GM21367 (cell line): ENCODE measurements around the gene C3orf85.

Experiments
- ATAC-seq: cut with Tn5 transposase; IDR thresholded peaks from one replicate; pipeline ENCODE4 v1.9.1; 2021; ENCODE audit not compliant: unreplicated experiment

The C3orf85 gene

DNA sequence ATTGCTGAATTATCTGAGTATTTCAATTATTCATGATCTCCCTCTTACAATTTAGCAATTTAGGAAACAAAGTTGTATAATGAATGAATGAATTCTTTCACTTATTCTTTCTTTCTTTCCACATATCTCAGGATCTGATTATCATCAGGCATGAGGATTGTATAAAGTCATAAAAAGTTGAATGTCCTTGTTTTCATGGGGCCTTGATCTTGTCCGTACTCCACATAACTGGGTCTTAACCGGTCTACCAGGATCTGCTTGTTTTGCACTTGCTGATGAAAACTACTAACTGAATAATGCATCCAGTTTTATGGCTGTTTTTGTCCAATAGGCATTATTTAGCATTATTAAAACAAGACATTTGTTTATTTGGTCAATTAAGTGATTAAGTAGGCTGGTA, 12.6 kb downstream of the C3orf85 start:
- ATAC-seq: no peak

DNA sequence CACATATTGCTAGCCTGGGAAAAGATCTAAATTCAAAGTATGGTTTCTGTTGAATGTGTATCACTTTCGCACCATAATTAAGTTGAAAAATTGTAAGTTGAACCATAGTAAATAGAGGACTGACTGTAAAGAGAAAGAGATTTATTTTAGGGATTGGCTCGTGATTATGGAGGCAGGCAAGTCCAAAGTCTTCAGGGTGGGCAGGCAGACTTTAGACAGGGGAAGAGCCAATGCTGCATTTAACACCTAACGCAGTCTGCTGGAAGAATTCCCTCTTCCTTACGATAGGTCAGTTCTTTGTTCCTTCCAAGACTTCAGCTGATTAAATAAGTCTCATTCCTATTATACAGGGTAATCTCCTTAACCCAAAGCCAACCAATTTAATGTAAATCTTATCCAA, 15.8 kb downstream of the C3orf85 start:
- ATAC-seq: no peak

DNA sequence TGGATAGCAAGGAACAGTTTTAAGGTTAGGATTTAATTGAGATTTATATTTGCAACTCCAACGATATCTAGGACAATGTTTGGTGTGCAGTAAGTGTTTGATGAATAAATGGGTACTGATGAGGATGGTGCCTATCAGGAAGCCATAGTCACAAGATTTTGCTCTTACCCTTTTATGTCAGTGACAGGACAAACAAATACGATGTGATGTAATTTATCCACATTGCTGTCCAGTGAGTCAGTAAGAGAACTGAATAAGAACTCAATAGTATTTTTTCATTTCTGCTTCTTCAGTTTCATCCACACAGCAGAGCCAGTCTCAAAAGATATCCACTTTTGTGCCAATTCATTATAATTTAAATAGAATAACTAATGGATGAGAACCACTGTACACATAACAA, 18.5 kb downstream of the C3orf85 start:
- ATAC-seq: no peak

DNA sequence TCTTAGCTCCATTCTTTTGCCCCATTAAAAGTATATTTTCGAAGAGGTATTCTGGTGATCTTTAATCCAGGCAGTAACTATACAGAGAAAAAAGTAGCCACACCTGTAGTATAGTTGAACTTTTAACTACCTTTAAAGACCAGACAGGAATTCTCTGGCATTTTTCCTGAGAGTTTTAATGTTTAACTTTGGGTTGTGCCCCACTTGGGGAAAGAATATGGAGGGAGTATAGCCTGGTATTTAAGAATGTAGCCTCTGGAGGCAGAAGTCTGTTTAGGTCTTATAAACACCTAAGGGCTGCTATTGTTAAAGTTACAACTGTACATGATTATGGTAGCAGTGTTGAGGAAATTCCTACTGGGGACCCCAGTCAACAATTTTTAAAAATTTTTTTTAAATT, 19.3 kb downstream of the C3orf85 start:
- ATAC-seq: no peak

DNA sequence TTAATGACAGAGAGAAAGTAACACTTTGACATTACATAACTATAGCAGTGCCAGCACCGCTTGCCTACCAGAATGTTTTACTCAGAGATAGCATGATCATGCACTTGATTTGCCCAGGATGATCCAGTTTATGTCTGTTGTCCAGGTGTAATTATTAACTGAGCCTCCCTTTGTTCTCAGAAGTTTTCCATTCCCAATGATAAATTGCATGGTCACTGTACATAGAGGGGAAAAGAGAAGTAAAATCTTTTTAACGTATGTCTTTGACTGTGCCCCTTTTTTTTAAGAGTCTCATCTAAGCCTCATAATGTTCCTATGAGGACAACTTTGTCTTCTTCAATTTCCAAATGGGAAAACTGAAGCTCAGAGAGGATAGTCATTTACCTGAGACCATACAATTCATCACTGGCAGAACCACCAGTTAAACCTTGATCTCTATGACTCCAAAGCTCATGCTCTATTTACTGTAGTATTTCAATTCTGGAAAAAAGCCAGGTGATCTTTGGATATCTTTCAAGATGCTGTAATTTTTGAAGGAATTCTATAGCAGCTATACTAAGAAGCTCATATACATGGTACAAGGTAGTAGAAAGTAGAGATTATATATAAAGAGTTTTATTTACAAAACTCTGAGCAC, 25.1 kb downstream of the C3orf85 start:
- no peak for ATAC-seq

DNA sequence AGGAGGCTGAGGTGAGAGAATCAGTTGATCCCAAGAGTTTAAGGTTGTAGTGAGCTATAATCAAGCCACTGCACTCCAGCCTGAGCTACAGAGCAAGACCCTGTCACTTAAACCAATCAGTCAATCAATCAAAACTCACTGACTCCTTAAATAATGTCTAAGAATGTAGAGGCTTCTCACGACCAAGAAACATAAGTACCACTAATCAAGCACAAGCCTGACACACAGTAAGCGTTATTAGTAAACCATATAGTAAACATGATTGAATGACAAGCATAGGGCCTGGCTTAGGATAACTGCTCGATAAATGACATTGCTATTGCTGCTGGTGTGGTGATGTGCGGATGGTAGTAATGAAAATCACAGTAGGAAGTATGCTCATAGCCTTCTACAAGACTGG, 29.4 kb downstream of the C3orf85 start:
- no peak for ATAC-seq

DNA sequence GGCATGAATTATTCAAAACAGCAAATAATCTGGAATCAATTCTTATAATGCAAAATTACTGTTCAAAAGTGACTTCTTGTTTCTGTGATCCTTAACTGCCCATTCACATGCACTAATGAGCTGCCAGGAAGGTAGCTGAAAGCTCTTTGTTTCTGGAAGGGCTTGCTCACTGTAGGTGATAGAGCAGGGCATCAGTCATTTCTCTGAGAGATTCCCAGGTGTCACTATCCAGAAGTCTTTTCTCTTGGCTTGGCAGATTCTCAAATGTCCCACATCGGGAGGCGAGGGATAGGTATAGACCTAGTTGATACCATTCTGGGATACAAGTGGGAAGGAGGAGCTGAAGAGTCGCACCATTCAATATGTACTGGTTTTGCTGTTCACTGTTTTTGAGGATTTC, 35.0 kb downstream of the C3orf85 start:
- no peak for ATAC-seq

DNA sequence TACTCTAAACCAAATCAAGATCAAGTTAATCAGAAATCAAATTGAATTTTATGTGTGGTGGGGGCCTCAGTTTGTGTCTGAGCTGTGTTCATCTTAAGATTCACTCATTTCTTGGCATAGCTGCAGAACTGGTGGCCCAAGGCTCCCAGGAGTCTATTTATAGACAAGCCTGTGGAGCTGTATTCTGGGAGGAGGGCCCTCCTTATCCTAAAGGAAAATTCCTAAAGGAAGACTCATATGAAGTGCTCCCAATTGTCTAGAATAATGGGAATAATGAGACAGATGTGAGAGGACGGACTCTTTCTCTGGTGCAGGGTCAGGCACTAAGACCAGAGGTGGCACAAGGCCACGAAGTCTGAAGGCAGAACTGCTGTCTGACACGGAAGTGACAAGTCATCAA, 38.9 kb downstream of the C3orf85 start:
- ATAC-seq: no peak

DNA sequence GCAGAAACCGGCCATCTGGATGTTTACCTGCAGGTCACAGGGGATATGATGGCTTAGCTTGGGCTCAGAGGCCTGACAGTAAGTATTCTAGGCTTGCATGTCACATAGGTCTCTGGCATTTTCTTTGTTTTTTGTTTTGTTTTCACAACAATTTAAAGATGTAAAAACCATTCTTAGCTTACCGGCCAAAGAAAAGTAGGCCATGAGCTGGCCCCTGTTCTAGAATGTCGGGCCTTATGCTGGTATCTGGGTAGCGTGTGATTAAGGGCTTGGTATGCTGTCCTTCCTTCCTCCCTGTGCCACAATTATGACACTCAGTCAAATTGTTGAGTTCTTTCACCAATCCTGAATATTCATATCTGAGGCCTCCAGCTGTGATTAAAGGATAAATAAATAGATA, 40.2 kb downstream of the C3orf85 start:
- ATAC-seq: no peak

DNA sequence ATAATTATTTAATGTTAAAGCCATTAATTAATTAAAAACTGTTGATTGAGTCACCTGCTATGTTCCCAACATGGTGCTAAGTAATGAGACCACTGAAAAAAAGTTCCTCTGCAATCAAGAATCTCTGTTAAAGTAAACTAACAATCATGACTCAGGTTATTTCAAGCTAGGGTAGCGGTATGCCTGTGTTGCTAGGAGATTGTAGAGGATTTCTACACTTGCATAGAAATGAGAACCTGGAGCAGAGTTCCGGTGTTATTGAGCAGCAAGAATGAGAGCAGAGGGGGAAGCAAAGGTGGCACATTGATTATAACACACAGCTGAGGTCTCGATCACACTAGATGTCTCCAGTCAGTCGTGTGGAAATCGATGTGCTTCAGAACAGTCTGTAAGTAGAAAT, 41.4 kb downstream of the C3orf85 start:
- no peak for ATAC-seq

DNA sequence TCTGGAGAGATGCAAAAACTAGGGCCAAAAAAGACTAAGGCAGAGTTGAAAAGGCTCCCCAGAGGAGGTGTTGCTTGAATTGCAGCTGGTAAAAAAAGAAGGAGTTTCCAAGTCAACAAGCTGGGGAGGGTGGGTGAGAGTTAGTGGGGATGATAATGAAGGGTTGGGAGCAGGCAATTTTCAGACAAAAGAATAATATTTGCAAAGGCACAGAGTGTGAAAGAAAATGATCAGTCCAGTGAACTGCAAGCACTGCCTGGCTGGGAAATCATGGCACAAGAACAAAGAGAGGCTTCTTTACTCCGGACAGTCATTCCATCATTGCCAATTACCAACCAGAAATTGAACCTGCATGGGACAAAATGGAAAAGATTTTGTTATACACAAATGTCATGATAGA, 42.2 kb downstream of the C3orf85 start:
- ATAC-seq: no peak

DNA sequence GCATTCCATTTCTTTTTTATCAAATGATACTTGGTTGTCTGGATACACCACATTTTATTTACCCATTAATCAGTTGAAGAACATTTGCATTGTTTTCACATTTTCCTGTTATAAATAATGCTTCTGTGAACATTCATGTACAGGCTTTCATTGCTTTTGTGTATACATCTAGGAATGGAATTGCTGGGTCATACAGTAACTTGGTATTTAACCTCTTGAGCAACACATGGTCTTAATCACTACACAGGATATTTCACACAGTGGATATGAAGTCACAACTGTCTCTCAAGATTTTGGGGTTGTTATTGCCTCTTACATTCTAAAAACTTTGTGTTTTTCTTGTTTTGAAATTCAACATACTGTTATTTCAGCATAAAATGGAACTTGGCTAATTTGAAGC, 48.2 kb downstream of the C3orf85 start:
- ATAC-seq: no peak

DNA sequence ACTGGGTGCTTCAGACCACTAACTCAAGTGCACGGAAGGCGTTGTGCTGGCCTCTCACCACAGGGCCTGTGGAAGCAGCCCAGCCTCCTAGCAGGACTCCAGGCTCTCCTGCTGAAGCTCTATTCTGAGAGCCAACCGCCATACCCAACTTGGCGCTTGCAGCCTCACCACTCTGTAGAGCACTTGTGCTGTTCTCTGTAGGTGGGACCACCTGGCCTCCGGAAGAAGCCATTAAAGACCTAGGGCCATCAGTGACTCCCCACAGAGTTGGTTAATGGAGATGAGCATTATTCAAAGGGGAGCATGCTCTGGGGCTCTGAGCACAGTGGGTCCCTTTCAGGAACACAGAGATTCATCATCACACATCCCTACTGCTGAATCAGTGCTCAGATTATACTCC, 50.9 kb downstream of the C3orf85 start:
- no peak for ATAC-seq

DNA sequence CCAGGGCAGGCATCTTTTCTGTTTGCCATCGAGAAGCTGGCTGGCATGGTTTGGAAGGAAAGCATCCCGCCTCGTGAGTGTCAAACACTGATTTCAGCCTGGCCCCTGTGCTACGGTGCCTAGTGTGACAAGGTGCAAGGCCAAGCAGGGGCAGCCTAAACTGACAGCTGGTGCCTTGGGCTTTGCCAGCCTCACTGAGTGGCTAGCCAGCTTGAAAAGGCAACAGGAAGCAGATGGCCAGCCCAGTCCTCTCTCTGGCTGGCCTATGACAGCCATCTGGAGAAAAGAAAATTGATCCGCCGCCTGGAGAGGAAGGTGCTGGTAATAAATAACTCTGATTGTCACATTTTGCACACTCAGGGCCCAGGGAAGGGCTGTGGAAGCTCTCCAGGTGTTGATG, 52.2 kb downstream of the C3orf85 start:
- ATAC-seq: no peak

DNA sequence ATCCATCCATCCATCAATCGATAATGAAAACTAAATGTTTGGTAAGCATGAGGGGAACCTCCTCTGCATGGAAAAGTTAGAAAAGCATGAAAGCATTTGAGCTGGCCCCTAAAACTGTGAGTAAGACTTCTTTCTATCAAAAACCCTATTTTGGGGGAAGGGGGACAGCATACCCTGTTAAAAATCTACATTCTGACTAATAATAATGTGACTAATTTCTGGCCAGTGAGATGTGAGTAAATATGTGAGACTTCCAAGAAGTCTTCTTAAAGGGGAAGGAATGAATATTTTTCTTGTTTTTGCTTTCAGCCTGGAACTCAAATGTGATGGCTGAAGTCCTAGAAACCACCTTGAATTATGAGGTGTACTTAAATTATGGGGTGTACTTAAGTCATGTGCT, 54.9 kb downstream of the C3orf85 start:
- no peak for ATAC-seq

DNA sequence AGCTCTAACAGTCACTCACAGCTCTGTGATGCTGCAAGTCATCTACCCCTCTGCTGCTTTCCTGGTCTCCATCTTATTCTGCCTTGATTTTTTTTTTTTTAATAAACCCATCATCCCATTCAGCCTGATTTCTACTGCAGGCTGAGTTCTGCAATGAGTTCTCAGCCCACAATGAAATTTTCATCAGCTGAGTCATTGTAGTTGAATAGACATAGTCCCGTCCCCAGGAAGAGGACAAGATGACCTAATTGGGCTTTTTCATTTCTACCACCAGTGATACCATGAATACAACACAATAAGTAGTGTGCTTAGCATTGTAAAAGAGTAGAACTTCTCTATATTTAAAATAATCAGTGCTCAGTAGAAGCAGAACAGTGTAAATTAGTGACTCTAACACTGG, 59.3 kb downstream of the C3orf85 start:
- ATAC-seq: no peak
